Activated CD8-positive, alpha-beta memory T cell treated with anti-CD3 and anti-CD28 coated beads for 1 hour (primary cell): Measurements from ENCODE around the gene OFD1.
A peak's percentile ranks its signal among the peaks of the same experiment; 100 is the strongest.

Experiments used
- DNase-seq, 2 donors: peaks; one replicate each; pipeline ENCODE4 v3.0.0-alpha.2; 2020; ENCODE audit warnings: low read depth in 1 of 2; ENCODE audit errors: extremely low read depth in 1 of 2

Gene OFD1

GRCh38 chrX:13734278-13735172 lies at the start of gene OFD1, which contains the start of gene TRAPPC2:
TSS of gene OFD1 (plus strand) at chrX:13734748. CDS start at chrX:13735072, 324 bp downstream.
TSS of gene TRAPPC2 (minus strand) at chrX:13734620. CDS start at chrX:13719963, 14,657 bp downstream.
- DNase-seq: peak; percentile 76 to 81

GRCh38 chrX:13685126-13685763 lies 49.3 kb upstream of the OFD1 start:
- DNase-seq: no peak

- DNase-seq: no peak
Measured at GRCh38 chrX:13687203-13687602, 47.3 kb upstream of the OFD1 start.

GRCh38 chrX:13688384-13688957 lies 46.1 kb upstream of the OFD1 start:
- DNase-seq: no peak

- peak; percentile 50 to 66 for DNase-seq
Measured at GRCh38 chrX:13688958-13689740, 45.4 kb upstream of the OFD1 start, which contains the start of gene RAB9A. TSS of gene RAB9A (plus strand) at chrX:13689128. CDS start at chrX:13708747, 19,619 bp downstream.

GRCh38 chrX:13689741-13690211 lies 44.8 kb upstream of the OFD1 start:
- DNase-seq: no peak

GRCh38 chrX:13690836-13691235 lies 43.7 kb upstream of the OFD1 start:
- no peak for DNase-seq

GRCh38 chrX:13691841-13692371 lies 42.6 kb upstream of the OFD1 start:
- no peak for DNase-seq

GRCh38 chrX:13692771-13693231 lies 41.7 kb upstream of the OFD1 start:
- no peak for DNase-seq

GRCh38 chrX:13693341-13693961 lies 41.1 kb upstream of the OFD1 start:
- no peak for DNase-seq

GRCh38 chrX:13694359-13694758 lies 40.2 kb upstream of the OFD1 start:
- no peak for DNase-seq

- DNase-seq: no peak
Measured at GRCh38 chrX:13694983-13695382, 39.6 kb upstream of the OFD1 start.

GRCh38 chrX:13695601-13696115 lies 38.9 kb upstream of the OFD1 start:
- no peak for DNase-seq

- DNase-seq: no peak
Measured at GRCh38 chrX:13697455-13697854, 37.1 kb upstream of the OFD1 start.

GRCh38 chrX:13697976-13698375 lies 36.6 kb upstream of the OFD1 start:
- no peak for DNase-seq

- DNase-seq: no peak
Measured at GRCh38 chrX:13698432-13698831, 36.1 kb upstream of the OFD1 start.

- DNase-seq: no peak
Measured at GRCh38 chrX:13699183-13699826, 35.2 kb upstream of the OFD1 start.

GRCh38 chrX:13700380-13700779 lies 34.2 kb upstream of the OFD1 start:
- no peak for DNase-seq
